AG09309 (cell line): ENCODE measurements around the gene CYP27A1.

Source experiments
- DNase-seq: peaks from one replicate; pipeline ENCODE4 v3.0.0-alpha.2; 2010; ENCODE audit warnings: low read depth
- H3K4me3 ChIP-seq: 2 replicates; pipeline ENCODE4 v1.5.1; 2011; ENCODE audit warnings: mild to moderate bottlenecking, low read depth, low read length, moderate library complexity; ENCODE audit not compliant: control insufficient read depth
- TF ChIP-seq, protein P1 (sequence below): IDR thresholded peaks from 2 replicates; pipeline ENCODE4 v1.5.1; 2011; ENCODE audit warnings: mild to moderate bottlenecking, low read depth, low read length, inconsistent platforms; ENCODE audit not compliant: insufficient read depth, control insufficient read depth; ENCODE audit errors: missing control alignments

The CYP27A1 gene

DNA sequence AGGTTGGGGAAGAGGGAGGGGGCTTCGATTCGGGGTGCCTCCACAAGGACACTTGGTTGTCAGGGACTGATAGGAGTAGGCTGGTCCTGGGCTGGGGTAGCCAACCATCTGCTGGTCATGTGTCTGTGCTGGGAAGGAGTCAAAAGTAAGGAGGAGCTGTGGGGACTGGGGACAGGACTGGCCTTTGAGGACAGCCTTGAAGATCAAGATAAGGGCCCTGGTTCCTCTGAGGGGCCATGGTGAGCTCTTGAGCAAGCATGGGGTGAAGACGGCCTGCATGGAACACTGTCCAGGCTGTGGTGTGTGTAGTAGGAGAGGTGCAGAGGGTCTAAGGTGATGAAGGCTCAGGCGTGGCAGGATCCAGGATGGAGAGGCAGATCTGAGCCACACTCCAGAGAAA lies 1.7 kb downstream of the CYP27A1 start:
- no peak for DNase-seq
- no peak overlapping the region for H3K4me3 ChIP-seq
- TF ChIP-seq, protein P1, sequence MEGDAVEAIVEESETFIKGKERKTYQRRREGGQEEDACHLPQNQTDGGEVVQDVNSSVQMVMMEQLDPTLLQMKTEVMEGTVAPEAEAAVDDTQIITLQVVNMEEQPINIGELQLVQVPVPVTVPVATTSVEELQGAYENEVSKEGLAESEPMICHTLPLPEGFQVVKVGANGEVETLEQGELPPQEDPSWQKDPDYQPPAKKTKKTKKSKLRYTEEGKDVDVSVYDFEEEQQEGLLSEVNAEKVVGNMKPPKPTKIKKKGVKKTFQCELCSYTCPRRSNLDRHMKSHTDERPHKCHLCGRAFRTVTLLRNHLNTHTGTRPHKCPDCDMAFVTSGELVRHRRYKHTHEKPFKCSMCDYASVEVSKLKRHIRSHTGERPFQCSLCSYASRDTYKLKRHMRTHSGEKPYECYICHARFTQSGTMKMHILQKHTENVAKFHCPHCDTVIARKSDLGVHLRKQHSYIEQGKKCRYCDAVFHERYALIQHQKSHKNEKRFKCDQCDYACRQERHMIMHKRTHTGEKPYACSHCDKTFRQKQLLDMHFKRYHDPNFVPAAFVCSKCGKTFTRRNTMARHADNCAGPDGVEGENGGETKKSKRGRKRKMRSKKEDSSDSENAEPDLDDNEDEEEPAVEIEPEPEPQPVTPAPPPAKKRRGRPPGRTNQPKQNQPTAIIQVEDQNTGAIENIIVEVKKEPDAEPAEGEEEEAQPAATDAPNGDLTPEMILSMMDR: no peak

DNA sequence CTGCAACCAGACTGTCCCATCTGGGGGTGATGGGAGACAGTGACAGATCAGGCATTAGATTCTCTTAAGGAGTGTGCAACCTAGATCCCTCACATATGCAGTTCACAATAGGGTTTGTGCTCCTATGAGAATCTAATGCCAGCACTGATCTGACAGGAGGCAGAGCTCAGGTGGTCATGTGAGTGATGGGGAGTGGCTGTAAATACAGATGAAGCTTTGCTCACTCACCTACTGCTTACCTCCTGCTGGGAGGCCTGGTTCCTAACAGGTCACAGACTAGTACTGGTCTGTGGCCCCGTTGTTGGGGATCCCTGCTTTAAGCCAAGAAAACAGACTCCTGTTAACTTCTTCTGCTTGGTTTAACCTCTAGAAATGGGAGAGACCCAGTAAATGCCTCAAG lies 3.2 kb downstream of the CYP27A1 start:
- no peak for DNase-seq
- TF ChIP-seq, protein P1: no peak
- no peak overlapping the region for H3K4me3 ChIP-seq

DNA sequence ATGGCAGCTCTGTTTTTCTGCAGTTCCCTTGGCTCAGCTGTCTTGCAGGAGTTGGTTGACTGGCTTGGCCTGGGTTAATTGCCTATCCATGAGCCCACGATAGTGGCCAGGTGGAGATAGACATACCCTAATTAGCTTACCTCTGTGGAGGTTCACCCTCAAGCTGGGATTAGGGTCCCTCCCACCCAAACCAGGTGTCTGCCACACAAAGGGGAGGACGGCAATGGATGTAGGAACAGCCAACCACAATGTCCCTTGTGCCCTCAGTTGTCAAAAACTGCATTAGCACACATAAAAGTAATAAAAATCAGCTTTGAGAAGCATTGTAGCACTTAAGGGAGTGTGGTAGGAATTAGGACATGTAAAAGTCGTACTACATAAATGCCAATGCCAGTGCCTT lies 4.2 kb downstream of the CYP27A1 start:
- H3K4me3 ChIP-seq: no peak overlapping the region
- no peak for DNase-seq
- TF ChIP-seq, protein P1: no peak

DNA sequence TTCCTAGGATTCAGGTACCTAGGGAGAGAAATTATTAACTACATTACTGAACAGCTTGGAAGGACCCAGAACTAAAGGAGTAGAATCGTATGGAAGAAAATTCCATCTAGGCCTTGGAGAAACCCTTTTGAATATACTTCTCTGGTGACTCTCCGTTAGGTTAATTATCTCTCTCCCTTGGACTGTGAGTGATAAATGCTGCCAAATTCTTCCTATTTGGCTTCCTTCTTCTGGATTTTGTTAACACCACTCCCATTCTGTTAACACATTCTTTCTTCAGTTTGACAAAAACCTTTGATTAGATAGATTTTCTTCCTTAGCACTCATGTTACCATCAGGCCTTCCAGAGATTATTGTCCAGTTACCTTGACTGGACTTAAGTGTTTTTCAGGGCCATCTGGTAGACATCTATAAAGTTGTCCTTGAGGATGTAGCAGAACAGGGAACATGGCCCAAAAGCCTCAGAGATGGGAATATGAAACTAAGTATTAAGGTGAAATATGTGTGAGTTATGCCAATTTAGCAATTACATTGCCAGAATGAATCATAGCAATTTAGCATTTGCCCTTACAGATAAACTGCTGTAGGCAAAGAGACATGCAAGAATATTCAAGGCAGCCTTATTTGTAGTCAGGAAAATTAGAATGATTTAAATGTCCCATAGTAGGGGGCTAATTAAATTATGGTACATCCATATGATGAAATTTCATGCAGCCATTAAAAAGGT lies 6.7 kb downstream of the CYP27A1 start:
- DNase-seq: no peak
- TF ChIP-seq, protein P1: no peak
- H3K4me3 ChIP-seq: no peak overlapping the region

DNA sequence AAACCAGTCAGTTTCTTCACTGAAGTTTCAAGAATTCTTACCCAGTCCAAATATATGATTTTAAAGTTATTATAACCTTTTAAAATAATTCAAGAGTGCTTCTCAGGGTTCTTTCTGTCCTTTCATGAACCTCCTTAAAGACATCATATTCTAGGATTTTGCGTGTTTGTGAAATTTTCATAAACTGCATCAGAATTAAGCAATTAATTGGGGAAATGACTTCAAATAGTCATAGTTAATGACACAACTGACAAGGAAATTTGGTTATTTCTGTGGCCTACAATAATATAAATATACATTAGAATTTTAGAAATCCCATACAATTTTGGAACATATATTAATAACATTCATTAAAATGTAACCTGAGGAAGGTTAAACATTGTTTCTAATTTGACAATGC lies 10.5 kb downstream of the CYP27A1 start:
- no peak for DNase-seq
- TF ChIP-seq, protein P1: no peak
- H3K4me3 ChIP-seq: no peak overlapping the region

DNA sequence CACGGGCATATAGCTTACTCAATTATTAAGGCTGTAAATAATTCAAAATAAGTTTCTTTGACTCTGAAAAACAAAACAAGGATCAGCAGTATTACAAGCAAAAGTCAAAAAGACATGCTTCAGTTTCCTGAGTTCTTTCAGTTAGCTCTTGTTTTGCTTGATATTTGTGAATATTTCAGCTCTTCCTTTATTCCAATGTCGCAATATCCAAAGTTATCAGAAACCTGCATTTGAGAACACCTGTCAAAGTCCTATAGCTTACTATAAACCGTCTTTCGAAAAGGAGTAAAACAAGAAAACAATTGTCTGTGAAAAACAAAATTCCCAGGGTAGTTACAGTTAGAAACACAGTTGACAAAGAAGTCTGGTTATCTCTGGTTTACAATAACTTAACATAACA lies 14.7 kb downstream of the CYP27A1 start:
- no peak for DNase-seq
- no peak overlapping the region for H3K4me3 ChIP-seq
- TF ChIP-seq, protein P1: no peak

DNA sequence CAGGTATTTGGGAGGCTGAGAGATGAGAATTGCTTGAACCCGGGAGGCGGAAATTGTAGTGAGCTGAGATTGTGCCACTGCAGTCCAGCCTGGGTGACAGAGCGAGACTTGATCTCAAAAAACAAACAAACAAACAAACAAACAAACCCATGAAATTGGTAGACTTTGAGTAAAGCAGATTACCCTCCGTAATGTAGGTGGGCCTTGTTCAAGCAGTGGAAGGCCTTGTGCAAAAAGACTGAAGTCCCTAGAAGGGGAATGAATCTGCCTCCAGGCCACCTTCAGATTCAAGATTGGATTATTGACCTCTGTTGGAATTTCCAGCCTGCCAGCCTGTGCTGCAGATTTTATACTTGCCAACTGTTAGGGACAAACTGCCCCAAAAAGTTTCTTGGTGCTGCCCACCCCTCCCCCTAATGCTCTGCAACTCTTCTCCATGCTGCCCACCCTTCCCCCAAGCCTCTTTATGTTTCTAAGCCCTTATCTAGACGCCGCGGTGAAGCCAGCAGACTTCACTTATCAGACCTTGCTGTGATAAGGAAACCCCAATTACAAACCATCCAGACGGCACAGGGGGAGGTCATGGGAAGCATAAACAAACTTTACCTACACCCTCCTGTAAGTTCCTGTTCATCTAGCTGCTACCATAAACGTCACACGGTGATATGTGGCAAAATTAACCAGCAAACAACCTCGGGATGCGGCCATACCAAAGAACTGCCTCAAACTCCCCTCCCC lies 17.0 kb downstream of the CYP27A1 start:
- DNase-seq: no peak
- H3K4me3 ChIP-seq: no peak overlapping the region
- TF ChIP-seq, protein P1: no peak
